HEK293 (cell line): ENCODE data around the gene ITPKA.

Experiments
- CTCF ChIA-PET: fragments of 350-600 bp; formaldehyde crosslinking; extraction: SDS; loops from one replicate; lab custom pipeline; 2021; ENCODE audit warnings: antibody characterized with exemption; lab: Yijun Ruan, JAX
- POLR2A ChIA-PET: fragments of 300-600 bp; formaldehyde crosslinking; extraction: SDS; loops from one replicate; lab custom pipeline; 2020; ENCODE audit warnings: antibody characterized with exemption, inconsistent platforms; lab: Yijun Ruan, JAX
- H3K27ac ChIP-seq: fragments of 200-500 bp; sonication (Bioruptor generic); 2 replicates; pipeline ENCODE4 v1.5.1; 2014; ENCODE audit warnings: low read depth, low read length, control low read depth, inconsistent platforms; ENCODE audit errors: extremely low read depth
- H3K36me3 ChIP-seq, 2 experiments: fragments of 200-500 bp in 1 of 2; sonication (Bioruptor generic) in 1 of 2; 1 replicate in 1 of 2; 2 replicates in 1 of 2; pipeline ENCODE4 v1.5.1; 2014 to 2017; ENCODE audit warnings: inconsistent platforms in 2 of 2, low read length in 2 of 2; ENCODE audit not compliant: control insufficient read depth in 2 of 2, insufficient read depth in 1 of 2
- H3K4me1 ChIP-seq: fragments of 200-500 bp; sonication (Bioruptor generic); 2 replicates; pipeline ENCODE4 v1.5.1; 2014; ENCODE audit warnings: mild to moderate bottlenecking, low read length, inconsistent platforms; ENCODE audit not compliant: control insufficient read depth, insufficient read depth
- H3K4me3 ChIP-seq: 2 replicates; pipeline ENCODE4 v1.5.1; 2011; ENCODE audit warnings: low read depth, mild to moderate bottlenecking, control low read depth, low read length, moderate library complexity
- H3K9me3 ChIP-seq: fragments of 200-500 bp; sonication (Bioruptor generic); 2 replicates; pipeline ENCODE4 v1.5.1; 2014; ENCODE audit warnings: low read depth, low read length, inconsistent platforms; ENCODE audit not compliant: control insufficient read depth, insufficient read depth
- GLIS2 ChIP-seq: fragments of 450-650 bp; formaldehyde crosslinking; IDR thresholded peaks from 2 replicates; pipeline ENCODE4 v1.5.1; 2016; ENCODE audit warnings: missing biosample characterization, missing genetic modification characterization
- IKZF3 ChIP-seq: fragments of 450-650 bp; IDR thresholded peaks from 2 replicates; pipeline ENCODE4 v1.5.0; 2018; ENCODE audit warnings: missing biosample characterization, mild to moderate bottlenecking, missing genetic modification characterization, moderate library complexity
- KLF1 ChIP-seq: fragments of 450-650 bp; formaldehyde crosslinking; IDR thresholded peaks from 2 replicates; pipeline ENCODE4 v1.5.1; 2016; ENCODE audit warnings: missing biosample characterization, missing genetic modification characterization
- KLF9 ChIP-seq: fragments of 450-650 bp; formaldehyde crosslinking; IDR thresholded peaks from 2 replicates; pipeline ENCODE4 v1.5.1; 2016; ENCODE audit warnings: missing biosample characterization, missing genetic modification characterization, low read depth
- ZBTB44 ChIP-seq: fragments of 450-650 bp; IDR thresholded peaks from 2 replicates; pipeline ENCODE4 v1.5.1; 2018; ENCODE audit warnings: missing biosample characterization, mild to moderate bottlenecking, missing genetic modification characterization
- ZNF140 ChIP-seq: fragments of 450-650 bp; formaldehyde crosslinking; IDR thresholded peaks from 2 replicates; pipeline ENCODE4 v1.5.1; 2016; ENCODE audit warnings: missing biosample characterization, missing genetic modification characterization
- ZNF157 ChIP-seq: fragments of 450-650 bp; formaldehyde crosslinking; IDR thresholded peaks from 2 replicates; pipeline ENCODE4 v1.5.1; 2016; ENCODE audit warnings: missing biosample characterization, missing genetic modification characterization
- ZNF223 ChIP-seq: fragments of 450-650 bp; formaldehyde crosslinking; IDR thresholded peaks from 2 replicates; pipeline ENCODE4 v1.5.1; 2016; ENCODE audit warnings: missing biosample characterization, missing genetic modification characterization
- ZNF280C ChIP-seq: fragments of 450-650 bp; formaldehyde crosslinking; IDR thresholded peaks from 2 replicates; pipeline ENCODE4 v1.5.1; 2016; ENCODE audit warnings: missing biosample characterization, missing genetic modification characterization
- ZNF292 ChIP-seq: fragments of 450-650 bp; formaldehyde crosslinking; IDR thresholded peaks from 2 replicates; pipeline ENCODE4 v1.5.1; 2016; ENCODE audit warnings: low read depth, missing biosample characterization, missing genetic modification characterization, borderline replicate concordance
- ZNF302 ChIP-seq: fragments of 450-650 bp; formaldehyde crosslinking; IDR thresholded peaks from 2 replicates; pipeline ENCODE4 v1.5.1; 2016; ENCODE audit warnings: missing biosample characterization, missing genetic modification characterization, low read depth
- ZNF530 ChIP-seq: fragments of 450-650 bp; formaldehyde crosslinking; IDR thresholded peaks from 2 replicates; pipeline ENCODE4 v1.5.1; 2016; ENCODE audit warnings: low read depth, missing biosample characterization, missing genetic modification characterization
- ZNF571 ChIP-seq: fragments of 450-650 bp; formaldehyde crosslinking; IDR thresholded peaks from 2 replicates; pipeline ENCODE4 v1.5.0; 2017; ENCODE audit warnings: missing biosample characterization, missing genetic modification characterization
- ZNF692 ChIP-seq: fragments of 450-650 bp; formaldehyde crosslinking; IDR thresholded peaks from 2 replicates; pipeline ENCODE4 v1.5.1; 2016; ENCODE audit warnings: missing biosample characterization, missing genetic modification characterization
- ZNF707 ChIP-seq: fragments of 450-650 bp; formaldehyde crosslinking; IDR thresholded peaks from 2 replicates; pipeline ENCODE4 v1.5.1; 2016; ENCODE audit warnings: missing biosample characterization, missing genetic modification characterization
- ZNF843 ChIP-seq: fragments of 450-650 bp; formaldehyde crosslinking; IDR thresholded peaks from 2 replicates; pipeline ENCODE4 v1.5.1; 2016; ENCODE audit warnings: missing biosample characterization, missing genetic modification characterization
- ZXDB ChIP-seq: fragments of 450-650 bp; formaldehyde crosslinking; IDR thresholded peaks from 2 replicates; pipeline ENCODE4 v1.5.1; 2016; ENCODE audit warnings: missing biosample characterization, missing genetic modification characterization

The ITPKA gene

GRCh38 chr15:41501191-41501917, 7.7 kb downstream of the ITPKA start:
- no peaks in the 10 kb centered on the region for H3K4me1 ChIP-seq
- CTCF ChIA-PET: interaction anchor here (0.6 kb wide), 1 partner anchor 308 kb away, joined by 5 read pairs; no protein-coding TSS in a partner anchor
- no peaks in the 10 kb centered on the region for H3K9me3 ChIP-seq
- TF ChIP-seq ZNF707 (tag by site-specific recombination): no peak
- TF ChIP-seq ZNF302 (tag by site-specific recombination): no peak
- no peak for TF ChIP-seq ZNF280C (tag by site-specific recombination)
- no peak for TF ChIP-seq KLF1
- TF ChIP-seq ZNF571 (tag by site-specific recombination): no peak
- TF ChIP-seq ZNF843 (tag by site-specific recombination): no peak
- TF ChIP-seq ZXDB (tag by site-specific recombination): no peak
- no peak for TF ChIP-seq IKZF3 (tag by site-specific recombination)
- TF ChIP-seq GLIS2: no peak
- TF ChIP-seq KLF9 (tag by site-specific recombination): no peak
- no peak for TF ChIP-seq ZBTB44 (tag by site-specific recombination)
- H3K27ac ChIP-seq: no peak overlapping the region
- POLR2A ChIA-PET: interaction anchor here (0.6 kb wide), 1 partner anchor 912 kb away, joined by 6 read pairs; no protein-coding TSS in a partner anchor
- no peaks in the 10 kb centered on the region for H3K36me3 ChIP-seq
- H3K4me3 ChIP-seq: no peak overlapping the region

- ChIA-PET CTCF (interaction anchor here (0.6 kb wide), 1 partner anchor 308 kb away, joined by 5 read pairs; no protein-coding TSS in a partner anchor), POLR2A (no interaction called here)
- H3K4me1 ChIP-seq: no peaks in the 10 kb centered on the region
- no peaks in the 10 kb centered on the region for H3K36me3 ChIP-seq
- TF ChIP-seq ZNF692 (tag by site-specific recombination) (no peak), ZNF530 (no peak), ZNF157 (no peak), ZNF140 (tag by site-specific recombination) (no peak), KLF9 (tag by site-specific recombination) (no peak), ZNF707 (tag by site-specific recombination) (no peak), ZNF223 (tag by site-specific recombination) (no peak), ZNF292 (tag by site-specific recombination) (no peak)
- no peak overlapping the region for H3K27ac ChIP-seq
- H3K4me3 ChIP-seq: no peak overlapping the region
- H3K9me3 ChIP-seq: no peaks in the 10 kb centered on the region
Measured at GRCh38 chr15:41501931-41502794, 8.5 kb downstream of the ITPKA start.
